Left cardiac atrium (tissue), 4 donors: ENCODE measurements around the gene EVA1A. TPM values are rescaled to one million over a fixed set of nuclear protein-coding genes. Genes with fewer than 3 reads are reported as not detected.
"Not testable (repeated sequence)": the region's sequence is repeated elsewhere in the genome, so short reads cannot be mapped to it uniquely, and the experiment has no call there.

ENCODE experiments used
- ATAC-seq, 2 donors: fragments of 200-7000 bp; cut with Tn5 transposase; one replicate each; pipeline ENCODE4 v1.9.1; 2020; ENCODE audit warnings: mild to moderate bottlenecking in 2 of 2, moderate library complexity in 2 of 2
- DNase-seq: peaks from one replicate; pipeline ENCODE4 v3.0.0-alpha.2; 2020
- intact Hi-C, 2 donors: fragments of 100-400 bp; cut with DNase I; formaldehyde crosslinking; loops; one replicate each; pipeline versions ENCODE4 v1.14.1 to v1.15.1; 2022 to 2023
- total RNA-seq, 2 donors: library from RNA; stranded (reverse); fragmentation: NEBNext Ultra II Directional; extraction: Animal tissue kit (Norgen Biotek cat#: 25700); gene quantifications; one replicate each; pipeline ENCODE4 v1.2.1, GENCODE V29; 2021
- donor health status: DM: no; HTN: yes; CAD: no.
- donor health status: DM: no; HTN: yes; CAD: no; lungs with severe emphysema.
- donor health status: DM: yes; HTN: yes; CAD: no.
- donor health status: Dilated cardiomyopathy.

The EVA1A gene
- total RNA-seq, 2 donors from 2014 or later = 0.44 to 0.84 TPM

GRCh38 chr2:75503048-75503607, 57.6 kb downstream of the EVA1A start:
- peak; percentile 46 to 67 for ATAC-seq

GRCh38 chr2:75500633-75501032, 60.1 kb downstream of the EVA1A start:
- no peak for DNase-seq
- ATAC-seq = no peak
- intact Hi-C loops = no loop called here

More at GRCh38 chr2:75503048-75503607, 57.6 kb downstream of the EVA1A start:
- no peak for DNase-seq
- intact Hi-C loops = no loop called here

DNA sequence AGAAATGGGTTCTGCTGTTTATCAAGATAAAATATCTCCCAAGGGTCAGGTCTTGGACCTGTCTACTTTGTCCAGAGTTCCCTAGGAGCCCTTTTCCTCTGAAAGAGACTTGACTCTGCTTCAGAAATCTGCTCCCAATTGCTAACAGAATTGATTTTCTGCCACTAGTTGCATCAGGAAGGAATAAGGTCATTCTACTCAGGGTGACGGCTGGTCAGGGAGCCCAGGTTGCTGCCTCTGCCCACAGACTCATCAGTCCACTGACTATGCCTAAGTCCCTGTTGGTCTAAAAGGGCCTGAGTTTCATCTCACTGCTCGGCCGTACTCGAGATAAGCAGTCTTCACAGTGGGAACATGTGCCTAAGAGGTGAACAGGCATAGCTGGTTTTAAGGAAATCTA, 61.2 kb downstream of the EVA1A start:
- DNase-seq (no peak), ATAC-seq (no peak)
- intact Hi-C loops = no loop called here

GRCh38 chr2:75498907-75499306, 61.8 kb downstream of the EVA1A start:
- DNase-seq = no peak
- intact Hi-C loops = no loop called here

DNA sequence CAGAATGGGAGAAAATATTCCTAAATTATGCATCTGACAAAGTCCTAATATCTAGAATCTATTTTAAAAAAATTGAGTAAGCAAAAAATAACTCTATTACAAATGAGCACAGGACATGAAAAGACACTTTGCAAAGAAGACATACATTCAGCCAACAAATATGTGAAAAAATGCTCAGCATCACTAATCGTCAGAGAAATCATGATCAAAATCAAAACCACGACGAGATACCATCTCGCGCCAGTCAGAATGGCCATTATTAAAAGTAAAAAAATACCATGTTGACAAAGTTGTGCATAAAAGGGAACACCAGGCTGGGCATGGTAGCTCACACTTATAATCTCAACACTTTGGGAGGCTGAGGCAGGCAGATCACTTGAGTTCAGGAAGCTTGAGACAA, 63.5 kb downstream of the EVA1A start:
- intact Hi-C loops = no loop called here
- ATAC-seq (no peak), DNase-seq (no peak)

More at GRCh38 chr2:75498907-75499306, 61.8 kb downstream of the EVA1A start:
- ATAC-seq = no peak

- DNase-seq (no peak), ATAC-seq (no peak)
- intact Hi-C loops = no loop called here
Measured at GRCh38 chr2:75495862-75496261, 64.9 kb downstream of the EVA1A start.

GRCh38 chr2:75494137-75494769, 66.5 kb downstream of the EVA1A start:
- no peak for ATAC-seq
- intact Hi-C loops = no loop called here
- DNase-seq = no peak

- intact Hi-C loops = no loop called here
- DNase-seq = no peak
Measured at GRCh38 chr2:75493230-75493629, 67.5 kb downstream of the EVA1A start.

GRCh38 chr2:75491129-75491753, 69.5 kb downstream of the EVA1A start:
- intact Hi-C loops = no loop called here
- ATAC-seq = no peak
- no peak for DNase-seq

More at GRCh38 chr2:75493230-75493629, 67.5 kb downstream of the EVA1A start:
- ATAC-seq = no peak

DNA sequence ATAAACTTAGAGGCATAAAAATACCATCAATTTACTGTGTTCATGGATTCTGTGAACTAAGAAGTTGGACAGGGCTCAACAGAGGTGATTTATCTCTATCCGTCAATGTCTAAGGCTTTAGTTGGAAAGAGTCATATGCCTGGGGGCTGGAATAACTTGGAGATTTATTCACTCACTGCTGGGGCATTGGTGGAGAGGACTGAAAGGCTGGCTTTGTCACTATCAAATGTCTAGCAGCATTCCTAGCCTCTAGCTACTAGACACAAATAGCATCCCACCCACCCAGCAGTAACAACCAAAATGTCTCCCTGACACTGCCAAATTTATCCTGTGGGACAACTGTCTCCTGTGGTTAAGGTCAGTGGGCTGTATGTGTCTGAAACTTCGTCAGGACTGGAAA, 71.0 kb downstream of the EVA1A start:
- no peak for ATAC-seq
- intact Hi-C loops = no loop called here
- DNase-seq = no peak

DNA sequence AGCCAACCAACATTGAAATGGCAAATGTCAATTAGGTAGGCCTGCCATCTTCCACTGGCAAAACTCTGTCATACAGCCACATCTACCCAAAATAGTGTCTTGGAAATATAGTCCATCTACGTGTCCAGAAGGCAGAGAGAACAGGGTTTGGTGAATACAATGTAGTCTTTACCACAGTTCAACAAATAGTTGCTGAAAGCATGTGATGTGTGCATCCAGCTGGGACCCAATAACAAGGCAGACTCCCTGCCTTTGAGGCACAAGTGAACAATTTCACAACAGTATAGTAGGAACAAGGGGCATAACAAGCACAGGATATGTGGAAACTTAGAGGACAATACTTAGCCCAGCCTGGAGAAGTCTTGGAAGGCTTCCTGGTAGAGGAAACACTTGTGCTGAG, 72.6 kb downstream of the EVA1A start:
- DNase-seq (no peak), ATAC-seq (no peak)
- intact Hi-C loops = no loop called here

- DNase-seq, intact Hi-C loops, ATAC-seq: not testable (repeated sequence)
Measured at GRCh38 chr2:75486735-75487134, 74.0 kb downstream of the EVA1A start.

DNA sequence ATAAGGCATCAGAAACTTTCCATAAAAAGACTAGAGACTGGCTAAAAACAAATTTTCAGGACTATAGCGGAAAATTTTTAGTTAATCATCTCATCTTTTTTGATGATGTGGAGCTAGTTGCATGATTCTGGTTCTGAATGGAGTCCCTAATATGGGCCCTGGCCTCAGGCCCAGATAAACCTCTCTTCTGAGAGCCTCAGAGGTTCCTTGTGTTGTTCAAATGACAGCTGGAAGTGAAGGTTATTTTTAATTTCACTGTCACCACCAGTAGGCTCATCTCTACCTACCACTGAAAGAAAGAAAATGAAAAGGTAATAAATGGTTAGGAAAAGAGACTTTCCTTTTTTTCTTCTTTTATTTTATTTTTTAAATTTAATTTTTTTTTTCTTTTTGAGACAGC, 75.9 kb downstream of the EVA1A start:
- no peak for DNase-seq
- intact Hi-C loops = no loop called here

GRCh38 chr2:75483878-75484277, 76.9 kb downstream of the EVA1A start:
- no peak for DNase-seq
- ATAC-seq = no peak
- intact Hi-C loops = no loop called here

More for the DNA sequence above, 75.9 kb downstream of the EVA1A start:
- ATAC-seq = no peak

DNA sequence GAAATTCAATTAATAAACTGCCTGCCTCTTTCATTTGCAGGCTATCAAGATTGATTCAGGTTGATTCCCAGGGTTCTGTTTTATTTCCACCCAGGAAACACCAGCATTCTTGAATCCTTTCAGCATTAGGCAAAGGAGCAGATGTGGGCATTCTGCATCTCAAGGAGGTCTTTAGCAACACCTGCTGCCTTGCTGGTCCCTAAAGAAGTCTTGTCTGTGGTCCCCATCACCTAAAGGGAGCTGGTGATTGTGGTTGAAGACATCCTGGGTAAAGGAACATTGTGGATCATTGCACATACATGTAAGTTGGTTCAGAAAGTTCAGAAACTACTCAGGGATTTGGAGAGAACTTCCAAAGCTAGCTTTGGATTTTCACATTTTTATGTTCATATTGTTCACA, 78.3 kb downstream of the EVA1A start:
- DNase-seq = no peak
- ATAC-seq = no peak
- intact Hi-C loops = no loop called here

- ATAC-seq = no peak
- intact Hi-C loops = no loop called here
- DNase-seq = no peak
Measured at GRCh38 chr2:75480971-75481836, 79.5 kb downstream of the EVA1A start.

GRCh38 chr2:75477696-75478095, 83.0 kb downstream of the EVA1A start:
- DNase-seq, ATAC-seq, intact Hi-C loops: not testable (repeated sequence)

GRCh38 chr2:75476761-75477160, 84.0 kb downstream of the EVA1A start:
- ATAC-seq = no peak
- no peak for DNase-seq
- intact Hi-C loops = no loop called here

- ATAC-seq (no peak), DNase-seq (no peak)
- intact Hi-C loops = no loop called here
Measured at GRCh38 chr2:75475976-75476375, 84.8 kb downstream of the EVA1A start.

DNA sequence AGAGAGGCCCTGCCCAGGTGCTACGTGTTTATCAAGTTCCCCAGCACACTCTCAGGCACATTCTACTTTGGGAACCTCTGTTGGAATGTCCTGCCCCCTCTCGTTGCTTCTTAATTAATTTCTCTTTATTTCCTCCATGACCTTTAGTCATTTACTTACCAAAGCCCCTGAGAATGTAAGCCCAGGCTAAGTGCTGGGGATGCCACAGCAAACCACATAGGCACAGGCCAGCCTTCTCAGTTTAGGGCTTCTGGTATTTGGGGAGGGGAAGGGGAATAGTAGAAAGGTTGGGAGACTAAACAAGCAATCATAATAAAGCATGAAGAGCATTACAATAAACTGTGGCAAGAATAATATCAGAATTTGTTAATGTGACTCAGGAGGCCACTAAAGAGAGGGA, 85.7 kb downstream of the EVA1A start:
- intact Hi-C loops = no loop called here
- ATAC-seq (no peak), DNase-seq (no peak)
